Epidermal melanocyte (primary cell): ENCODE measurements around the gene TMEM198.

Experiments used
- DNase-seq: peaks from one replicate; pipeline ENCODE4 v3.0.0; 2011; ENCODE audit warnings: low spot score; ENCODE audit not compliant: insufficient read length

TMEM198 gene

DNA sequence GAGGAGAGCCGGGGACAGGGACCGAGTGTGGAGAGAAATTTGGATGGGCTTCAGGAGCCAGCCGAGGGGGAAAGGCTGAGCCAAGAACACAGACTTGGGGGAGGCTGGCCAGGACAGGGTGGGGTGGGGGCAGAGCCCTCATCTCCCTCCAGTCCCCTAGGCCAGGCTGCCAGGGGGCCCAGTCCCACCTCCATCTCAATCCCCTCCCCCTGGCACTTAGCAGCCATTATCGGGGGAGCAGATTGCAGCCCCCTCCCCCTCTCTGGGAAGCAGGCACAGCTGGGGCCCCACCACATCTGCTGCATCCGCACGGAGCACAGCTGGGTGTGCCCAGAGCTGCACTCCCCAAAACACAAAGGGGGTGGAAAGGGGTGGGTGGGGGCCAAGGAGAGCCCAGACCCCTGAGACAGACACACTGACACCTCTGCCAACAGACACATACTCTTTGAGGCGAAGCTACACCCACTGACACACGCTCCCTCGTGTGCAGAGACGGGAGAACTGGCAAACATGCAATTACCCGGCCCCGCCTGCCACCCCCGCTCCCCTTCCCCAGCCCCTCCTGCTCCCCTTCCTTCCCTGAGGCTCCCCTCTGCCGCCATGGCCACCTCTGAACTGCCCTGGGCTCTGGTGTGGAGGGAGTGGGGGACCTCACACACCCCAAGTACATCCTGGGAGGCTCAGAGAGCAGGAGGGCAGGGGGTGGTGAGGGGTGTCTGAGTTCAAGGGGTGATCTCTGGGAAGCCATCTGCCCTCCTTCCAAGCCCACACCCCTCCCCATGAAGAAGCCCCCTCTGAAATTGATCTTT is 34.7 kb upstream of the TMEM198 start:
- no peak for DNase-seq

DNA sequence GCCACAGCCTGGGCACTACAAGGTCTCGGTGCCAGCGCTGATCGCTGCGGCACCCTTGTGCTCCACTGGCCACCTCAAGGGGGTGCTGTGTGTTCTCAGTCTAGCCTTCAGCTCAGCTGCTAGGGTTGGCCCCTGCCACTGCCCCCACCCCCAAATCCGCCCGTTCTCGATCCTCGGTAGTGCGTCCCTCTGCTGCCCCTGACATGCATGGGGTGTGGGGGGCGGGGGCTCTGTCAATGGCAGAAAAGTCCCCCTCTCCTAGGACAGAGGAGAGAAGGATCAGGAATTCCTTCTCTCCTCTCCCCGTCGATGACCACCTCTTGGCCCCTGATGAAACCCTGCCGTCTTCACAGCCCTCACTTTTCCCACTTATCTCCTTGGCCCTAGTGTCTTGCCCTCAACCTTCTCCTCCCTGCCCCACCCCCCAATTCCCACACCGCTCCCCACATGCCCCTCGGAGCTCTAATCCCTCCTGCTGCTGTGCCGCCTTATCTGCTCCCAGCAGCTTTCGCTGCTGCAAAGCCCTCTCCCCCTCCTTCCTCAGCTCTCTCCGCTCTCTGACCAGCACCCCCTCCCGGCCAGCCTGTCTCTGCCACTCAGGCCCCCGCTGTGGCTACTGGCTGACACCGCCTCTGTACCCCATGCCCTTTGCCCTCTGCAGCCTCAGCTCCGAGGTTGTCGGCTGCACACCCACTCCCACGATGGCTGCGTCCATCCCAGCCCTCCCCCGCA is 33.9 kb upstream of the TMEM198 start:
- peak; percentile 64 for DNase-seq

DNA sequence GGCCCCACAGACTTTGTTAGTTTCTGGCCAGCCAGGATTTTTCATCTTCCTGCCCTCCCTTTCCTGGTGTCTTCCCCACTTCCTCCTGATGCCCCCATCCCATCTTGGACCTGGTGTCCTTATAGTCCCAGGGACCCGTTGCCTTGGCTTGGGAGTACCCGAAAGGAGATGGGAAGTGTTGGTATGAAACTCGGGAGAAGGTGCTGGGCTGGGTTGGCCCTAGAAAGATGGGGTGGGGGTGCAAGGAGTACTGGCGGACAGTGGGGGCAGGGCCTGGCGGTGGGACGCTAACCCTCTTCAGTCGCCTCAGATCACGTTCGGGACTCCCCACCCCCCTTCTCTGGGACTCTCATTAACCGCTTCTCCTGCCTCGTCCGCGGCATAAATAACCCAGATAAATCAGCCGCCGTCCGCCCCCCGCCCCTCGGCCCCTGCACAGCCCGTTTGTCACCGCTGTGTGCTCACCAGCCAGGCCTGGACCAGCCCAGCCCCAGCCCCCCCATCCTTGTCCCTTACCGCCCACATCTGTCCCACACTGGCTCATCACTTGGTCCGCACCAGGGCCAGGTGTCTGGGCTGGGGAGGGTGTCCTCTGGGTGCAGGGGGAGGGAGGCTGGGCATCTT is 33.2 kb upstream of the TMEM198 start:
- DNase-seq: no peak

DNA sequence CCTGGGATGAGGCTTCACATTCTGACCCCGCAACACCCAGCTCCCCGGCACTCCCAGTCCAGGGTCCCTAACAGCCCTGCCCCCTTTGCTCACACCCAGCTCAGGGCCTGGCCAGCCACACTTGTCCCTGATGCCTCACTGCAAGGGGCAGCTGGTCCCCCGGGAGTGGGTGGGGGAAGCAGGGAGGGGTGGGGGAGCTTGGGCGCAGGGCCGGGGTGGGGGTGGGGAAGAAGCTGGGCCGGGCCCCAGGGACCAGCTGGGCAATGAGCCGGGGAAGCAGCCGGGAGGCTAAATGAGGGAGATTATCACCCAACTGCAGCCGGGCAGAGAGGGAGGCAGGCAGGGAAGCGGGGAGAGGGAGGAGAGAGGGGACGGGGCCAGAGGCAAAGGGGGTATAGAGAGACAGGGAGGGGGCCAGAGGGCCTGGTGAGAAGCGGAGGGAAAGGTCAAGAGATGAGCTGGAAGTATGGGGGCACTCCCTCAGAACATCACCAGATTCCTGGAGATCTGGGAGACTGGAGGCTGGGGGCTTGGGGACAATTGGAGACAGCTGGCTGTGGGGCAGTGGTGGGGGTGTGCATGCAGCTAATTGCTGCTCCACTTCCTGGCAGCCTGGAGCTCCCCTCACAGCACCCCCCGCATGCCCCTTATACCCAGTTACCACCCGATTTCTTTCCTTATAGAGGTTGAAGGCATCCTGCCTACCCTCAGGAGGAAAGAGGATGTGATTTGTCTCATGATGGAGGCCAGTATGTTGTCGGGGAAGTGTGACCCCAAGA is 32.1 kb upstream of the TMEM198 start:
- no peak for DNase-seq

DNA sequence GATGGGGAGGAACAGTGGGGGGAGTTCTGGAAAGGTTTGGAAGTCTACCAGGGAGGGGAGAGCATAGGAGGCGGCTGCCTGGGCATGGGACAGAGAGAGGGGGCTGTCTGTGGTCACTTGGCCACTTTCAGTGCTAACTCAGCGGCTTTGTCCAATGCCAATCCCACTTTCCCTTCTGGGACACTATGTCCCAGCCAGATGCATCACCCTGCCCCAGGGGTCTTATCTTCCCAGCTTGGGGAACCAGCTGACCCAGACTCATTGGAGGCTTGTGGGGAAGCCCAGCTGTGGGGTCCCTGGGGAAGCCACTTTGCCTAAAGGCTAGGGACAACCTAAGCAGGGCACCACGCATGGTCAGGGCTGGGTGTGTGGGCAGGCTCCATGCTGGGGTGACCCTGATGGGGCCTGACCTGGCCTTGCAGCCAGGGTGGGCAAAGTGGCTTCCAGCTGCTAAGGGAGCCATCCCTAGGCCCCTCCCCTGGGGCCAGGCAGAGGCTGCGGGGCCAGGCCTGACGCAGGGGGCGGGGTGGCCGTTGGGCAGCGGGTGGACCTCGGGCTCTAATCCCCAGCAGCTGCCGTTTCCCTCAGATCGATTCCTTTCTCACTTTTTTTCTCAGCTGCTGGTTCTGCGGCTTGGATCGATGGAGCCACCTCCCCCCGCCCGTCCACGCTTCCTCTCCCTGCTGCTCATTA is 31.2 kb upstream of the TMEM198 start:
- no peak for DNase-seq

DNA sequence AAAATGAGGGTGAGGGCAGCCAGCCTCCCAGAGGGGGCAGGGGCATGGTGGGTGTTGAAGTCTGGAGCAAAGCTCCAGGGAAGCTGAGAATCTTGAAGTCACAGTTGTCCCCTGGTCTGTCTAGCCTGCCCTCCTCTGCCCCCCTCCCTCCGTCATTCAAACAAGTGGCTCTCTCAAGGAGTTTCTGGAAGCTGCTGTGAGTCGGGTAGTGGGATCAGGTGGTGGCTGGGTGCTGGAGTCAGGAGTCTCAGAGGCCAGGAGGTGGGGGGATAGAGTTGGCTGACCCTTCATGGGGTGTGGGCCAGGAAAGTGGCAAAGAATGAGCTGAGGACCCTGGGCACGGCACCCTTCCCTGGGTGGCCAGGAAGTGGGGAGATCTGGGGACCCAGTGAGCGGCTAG is 30.0 kb upstream of the TMEM198 start:
- no peak for DNase-seq

DNA sequence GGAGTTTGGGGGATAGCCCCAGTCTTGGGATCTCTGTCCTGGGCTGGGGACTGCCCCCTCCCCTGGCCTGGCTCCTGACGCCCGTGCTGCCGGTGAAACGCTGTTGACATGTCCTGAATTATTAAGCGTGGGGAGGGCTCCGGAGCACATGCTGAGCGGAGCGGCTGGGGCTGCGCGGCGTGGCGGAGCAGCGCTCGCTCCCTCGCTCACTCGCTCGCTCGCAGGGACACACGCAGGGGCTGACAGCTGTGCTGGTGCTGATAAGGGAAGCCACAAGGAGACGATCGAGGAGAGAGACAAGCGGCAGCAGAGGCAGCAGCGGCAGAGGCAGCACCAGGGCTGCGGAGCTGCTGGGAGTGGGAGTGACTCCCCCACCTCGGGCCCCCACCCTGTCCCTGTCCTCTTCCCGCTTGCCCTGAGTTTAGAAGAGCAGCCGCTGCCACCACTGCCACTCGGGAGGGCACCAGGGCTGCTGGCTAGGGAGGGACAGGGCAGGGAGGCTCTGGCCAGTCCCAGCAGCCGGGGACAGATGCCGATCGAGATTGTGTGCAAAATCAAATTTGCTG is 29.5 kb upstream of the TMEM198 start, which contains the start of gene ASIC4:
Gene ASIC4, plus strand, starts transcription at position 287 of the 566 bp plus-strand sequence. Its CDS starts 243 bp downstream, at position 530.
- DNase-seq: no peak

DNA sequence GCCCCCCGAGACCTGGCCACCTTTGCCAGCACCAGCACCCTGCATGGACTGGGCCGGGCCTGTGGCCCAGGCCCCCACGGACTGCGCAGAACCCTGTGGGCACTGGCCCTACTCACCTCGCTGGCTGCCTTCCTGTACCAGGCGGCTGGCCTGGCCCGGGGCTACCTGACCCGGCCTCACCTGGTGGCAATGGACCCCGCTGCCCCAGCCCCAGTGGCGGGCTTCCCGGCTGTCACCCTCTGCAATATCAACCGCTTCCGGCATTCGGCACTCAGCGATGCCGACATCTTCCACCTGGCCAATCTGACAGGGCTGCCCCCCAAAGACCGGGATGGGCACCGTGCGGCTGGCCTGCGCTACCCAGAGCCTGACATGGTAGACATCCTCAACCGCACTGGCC is 29.0 kb upstream of the TMEM198 start:
- DNase-seq: no peak

DNA sequence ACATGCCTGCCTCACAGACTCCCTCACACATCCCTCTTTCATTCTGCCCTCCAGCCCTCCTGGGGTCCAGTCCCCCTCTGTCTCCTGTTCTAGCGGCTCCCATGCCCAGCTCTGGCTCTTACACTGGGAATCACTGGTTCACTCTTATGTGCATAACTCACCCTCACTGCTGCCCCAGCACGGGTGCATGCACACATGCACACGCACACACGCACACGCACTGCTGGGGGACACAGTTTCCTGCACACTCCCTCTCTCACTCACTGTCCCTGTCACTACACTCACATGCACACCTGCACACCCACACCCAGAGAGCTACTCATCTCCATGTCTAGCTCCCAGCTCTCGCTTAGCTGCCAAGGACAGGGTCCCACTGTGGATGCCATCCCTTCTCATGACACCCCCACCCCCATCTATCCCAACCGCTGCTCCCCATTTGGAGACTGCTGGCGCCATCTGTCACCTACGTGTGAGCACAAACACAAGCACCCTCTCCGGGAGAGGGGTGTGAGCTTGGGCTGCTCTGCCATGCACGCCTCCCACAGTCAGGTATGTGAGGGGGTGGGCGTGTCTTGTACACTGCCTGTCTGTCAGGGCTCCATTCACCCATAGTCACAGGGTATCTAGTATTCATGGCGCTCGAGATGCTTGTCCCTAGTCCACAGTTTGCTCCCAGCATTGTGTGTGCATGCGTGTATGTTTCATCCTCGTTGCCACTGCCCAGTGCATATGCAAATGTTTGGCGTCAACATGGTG is 27.8 kb upstream of the TMEM198 start:
- DNase-seq: no peak

DNA sequence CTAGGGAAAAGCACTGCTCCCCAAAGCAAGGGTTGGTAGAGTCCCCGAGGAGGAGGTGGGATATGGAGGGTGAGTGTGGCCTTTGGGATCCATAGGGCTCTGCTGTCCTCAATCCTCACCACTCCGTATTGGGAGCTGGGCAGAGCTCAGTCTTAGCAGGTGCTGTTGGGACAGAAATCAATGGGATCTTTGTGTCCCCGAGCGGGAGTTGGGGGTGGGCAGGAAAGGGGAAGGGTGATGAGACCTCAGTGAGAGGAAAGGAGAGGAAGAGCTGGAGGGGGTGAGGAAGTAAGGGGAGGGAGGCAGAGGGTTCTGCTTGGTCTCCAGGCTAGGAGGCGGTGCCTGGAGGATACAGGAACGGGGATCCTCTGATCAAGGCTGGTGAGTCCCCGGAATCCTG is 26.9 kb upstream of the TMEM198 start:
- no peak for DNase-seq

DNA sequence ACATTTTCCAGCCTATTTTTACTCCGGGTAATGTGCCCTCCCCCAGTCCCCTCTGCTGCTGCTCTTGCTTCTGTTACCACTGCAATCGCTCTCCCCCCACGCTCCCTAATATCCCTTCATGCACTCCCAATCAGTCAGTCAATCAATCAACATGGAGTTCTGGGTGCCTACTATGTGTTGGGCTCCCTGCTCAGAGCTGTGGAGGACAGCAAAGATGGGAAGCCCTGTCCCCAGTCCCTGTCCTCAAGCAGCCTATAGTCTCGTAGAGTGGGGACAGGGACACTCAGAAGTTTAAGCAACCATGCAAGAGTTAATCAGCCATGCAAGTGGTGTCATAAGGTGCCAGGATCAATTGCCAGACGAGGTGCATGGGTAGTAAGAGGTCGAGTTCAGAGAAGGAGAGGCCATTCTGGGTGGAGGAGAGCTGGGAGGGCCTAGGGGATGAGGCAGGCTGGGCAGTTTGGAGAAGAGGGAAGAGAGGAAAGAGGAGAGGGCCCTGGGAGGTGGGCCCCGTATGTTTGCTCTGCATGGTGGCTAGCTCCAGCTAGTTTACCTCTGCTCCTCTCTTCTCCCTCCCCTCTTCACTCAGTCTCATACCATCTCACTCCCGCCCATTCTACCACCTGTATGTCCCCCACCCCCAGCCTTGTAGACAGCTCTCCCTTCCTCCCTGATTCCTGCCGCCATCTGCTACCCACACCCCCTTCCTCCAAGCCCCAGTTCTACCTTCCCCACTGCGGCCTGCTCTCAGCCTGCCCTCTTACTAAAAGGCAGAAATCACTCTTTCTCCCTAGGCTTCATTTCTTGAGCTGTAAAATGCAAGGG is 25.7 kb upstream of the TMEM198 start:
- no peak for DNase-seq

DNA sequence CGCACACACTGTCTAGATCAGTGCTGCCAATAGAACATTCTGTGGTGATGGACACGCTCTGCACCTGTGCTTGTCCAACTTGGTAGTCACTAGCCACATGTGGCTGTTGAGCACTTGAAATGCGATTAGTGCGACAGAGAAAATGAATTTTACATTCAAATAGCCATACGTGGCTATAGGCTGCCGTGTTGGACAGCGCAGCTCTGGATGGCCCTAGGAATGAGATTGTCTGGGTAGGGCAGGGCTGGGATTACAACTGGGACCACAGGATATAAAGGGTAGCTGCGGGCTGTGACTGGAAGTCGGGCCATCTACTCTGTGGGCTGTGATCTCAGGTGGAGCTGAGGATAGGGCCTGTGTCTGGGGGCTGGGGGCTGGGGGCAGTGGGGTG is 24.3 kb upstream of the TMEM198 start:
- no peak for DNase-seq

DNA sequence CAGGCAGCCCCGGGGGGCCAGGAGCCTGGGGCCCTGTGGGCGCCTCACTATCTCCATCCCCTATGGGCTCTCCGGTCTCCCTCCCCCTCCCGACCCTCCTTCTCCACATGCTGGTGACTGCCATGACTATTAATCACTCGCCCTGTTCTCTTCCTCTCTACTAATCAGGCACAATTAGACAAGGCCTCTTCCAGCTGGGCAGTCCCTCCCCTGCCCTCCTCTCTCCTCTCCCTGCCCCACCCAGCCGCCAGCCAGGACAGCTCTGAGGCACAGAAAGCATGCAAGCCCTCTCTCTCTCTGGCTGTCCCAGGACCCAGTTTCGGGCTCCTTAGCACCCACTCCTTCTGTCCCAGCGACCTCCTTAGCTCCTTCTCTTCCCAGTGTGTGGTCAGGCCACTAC is 23.7 kb upstream of the TMEM198 start:
- DNase-seq: no peak

DNA sequence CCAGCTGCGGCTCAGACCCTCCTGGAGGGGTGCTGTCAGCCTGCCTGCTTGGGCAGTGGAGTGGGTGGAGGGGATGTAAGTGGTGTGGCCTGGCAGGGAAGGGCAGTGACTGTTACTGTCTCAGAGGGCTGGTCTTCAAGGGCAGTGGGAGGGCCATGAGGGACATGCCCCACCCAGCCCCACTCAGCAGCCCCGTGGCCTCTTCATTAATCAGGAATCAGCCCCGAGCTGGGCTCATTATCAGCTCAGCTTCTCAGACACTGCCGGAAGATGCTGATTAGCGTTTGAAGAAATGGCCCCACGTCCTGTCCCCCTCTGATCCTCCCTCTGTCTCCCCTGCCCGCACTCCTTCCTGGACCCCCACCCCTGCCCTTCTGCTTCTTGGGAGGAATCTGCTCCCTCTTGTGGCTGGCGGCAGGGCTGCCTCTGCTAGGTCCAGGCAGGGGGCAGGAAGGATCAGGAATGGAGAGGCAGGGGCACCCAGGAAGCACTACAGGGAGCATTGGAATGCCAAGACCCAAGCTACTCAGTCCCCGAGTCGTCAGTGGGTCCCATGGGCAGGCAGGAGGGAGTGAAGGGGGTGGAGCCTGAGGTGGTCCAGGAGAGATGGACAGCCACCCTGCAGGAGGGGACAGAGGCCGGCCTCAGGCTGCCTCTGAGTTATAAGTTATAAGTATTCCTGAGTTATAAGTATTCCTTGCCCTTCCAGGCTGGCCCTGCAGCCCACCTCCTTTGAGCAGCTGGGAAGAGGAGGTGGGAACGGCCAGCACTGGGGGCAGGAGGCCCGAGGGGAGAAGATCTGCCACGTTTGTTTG is 22.6 kb upstream of the TMEM198 start:
- DNase-seq: peak; percentile 88

DNA sequence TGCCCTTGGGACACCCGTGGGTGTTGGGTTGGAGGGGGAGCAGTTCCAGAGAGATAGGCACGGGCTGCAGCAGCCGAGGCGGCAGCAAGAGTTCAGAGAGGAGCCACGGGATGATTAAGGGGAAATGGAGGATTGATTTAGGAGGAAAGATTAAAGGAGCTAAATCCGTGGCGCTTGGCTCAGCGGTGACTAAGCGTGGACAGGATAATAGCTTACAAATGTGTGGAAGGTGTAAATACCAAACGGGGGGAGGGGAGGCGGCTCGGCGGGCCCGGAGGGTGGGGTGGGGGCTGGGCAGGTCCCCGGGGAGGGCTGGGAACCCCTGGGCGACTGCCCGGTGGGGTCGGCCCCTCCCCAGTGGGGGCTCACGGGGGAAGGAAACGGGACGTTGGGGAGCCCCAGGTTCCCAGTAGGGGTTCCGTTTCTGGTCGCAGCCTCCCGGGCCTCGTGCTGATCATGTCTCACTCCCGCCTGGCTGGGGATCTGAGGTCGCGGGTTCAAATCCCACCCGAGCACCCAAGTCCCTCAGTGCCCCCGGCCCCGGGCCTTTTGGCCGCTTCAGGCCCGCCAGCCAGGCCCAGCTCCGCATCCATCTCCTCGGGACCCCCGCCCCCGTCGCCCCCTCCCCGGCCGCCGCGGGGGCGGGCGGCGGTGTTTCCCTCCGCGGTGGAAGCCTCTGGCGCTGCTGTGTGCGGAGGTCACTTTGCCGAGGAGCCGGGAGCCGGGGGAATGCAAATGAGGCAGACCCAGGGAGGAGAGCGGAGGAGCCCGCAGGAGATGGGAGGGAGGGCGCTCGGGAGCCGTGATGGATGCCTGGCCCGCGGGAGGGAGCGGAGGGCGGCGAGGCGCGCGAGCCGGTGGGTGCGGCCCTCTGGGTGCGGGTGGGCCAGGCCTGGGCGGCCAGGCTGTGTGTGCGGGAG is 21.5 kb upstream of the TMEM198 start:
- no peak for DNase-seq

DNA sequence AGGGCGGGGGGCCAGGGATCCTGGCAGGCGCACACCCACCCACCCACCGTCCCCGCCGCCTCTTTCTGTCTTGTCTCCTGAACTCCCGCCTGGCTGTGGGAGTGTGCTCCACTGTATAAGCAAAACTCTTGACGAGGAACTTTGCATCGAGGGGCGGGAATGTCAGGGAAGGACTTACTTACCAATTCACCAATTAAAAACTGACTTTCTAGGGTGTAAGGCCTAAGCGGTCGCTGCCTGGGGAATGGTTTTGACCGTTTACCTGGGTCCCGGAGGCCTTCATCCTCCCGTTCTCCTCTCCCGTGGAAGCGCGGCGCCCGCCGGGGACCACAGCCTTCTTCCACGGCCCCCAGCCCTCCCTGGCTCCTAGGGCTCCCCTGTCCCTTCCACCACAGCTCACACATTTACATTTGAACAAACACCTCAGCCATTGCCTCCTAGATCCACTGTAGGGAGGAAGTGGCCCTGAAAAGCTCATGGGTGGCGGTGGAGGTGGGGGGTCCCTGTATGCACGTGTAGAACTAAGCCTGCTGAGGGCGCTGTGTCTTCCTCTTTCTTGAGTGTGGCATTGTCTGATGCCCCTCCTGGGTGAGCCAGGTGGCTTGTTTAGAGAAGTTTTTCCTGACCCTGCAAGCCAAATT is 20.7 kb upstream of the TMEM198 start:
- DNase-seq: no peak

DNA sequence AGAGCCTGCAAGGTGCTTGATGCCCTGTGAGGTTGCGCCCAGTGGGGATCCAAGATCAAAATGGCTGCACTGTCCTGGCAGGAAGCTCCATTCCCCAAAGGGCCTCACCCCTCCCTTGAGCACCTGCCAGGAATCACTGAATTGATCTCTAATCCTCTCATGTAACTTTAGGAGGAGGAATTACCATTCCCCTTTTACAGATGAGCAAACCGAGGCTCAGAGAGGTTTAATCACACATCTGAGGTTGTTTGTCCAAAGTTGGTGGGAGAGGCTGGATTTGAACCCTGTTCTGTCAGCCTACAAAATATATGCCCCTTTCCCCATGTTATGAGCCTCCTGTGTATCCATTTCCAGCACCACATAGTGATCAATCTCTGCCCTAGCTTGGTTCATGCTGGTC is 19.0 kb upstream of the TMEM198 start:
- DNase-seq: no peak
